ENCODE results near the gene SDHC.
"Not testable (repeated sequence)": the region's sequence is repeated elsewhere in the genome, so short reads cannot be mapped to it uniquely, and the experiment has no call there.

The SDHC gene

DNA sequence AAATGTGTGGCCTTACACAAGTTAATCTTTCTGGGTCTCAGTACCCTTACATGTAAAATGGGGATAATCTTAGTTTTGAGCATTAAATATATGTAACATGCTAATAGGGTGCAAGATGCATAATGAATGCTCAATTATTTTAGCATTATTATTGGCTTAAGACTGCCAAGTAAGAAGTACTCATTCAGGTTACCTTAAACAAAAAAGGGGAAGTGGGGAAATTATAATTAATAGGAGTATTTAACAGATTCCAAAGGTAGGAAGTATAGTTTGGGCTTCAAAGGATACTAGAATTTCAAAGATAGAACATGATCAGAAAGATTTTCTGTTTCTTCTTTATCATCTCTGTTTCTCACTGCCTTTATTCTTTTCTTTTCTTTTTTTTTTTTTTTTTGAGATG is 59.3 kb downstream of the SDHC start:
- no peak for DNase-seq
- intact Hi-C loops (cut with DNase I), result no loop called here

DNA sequence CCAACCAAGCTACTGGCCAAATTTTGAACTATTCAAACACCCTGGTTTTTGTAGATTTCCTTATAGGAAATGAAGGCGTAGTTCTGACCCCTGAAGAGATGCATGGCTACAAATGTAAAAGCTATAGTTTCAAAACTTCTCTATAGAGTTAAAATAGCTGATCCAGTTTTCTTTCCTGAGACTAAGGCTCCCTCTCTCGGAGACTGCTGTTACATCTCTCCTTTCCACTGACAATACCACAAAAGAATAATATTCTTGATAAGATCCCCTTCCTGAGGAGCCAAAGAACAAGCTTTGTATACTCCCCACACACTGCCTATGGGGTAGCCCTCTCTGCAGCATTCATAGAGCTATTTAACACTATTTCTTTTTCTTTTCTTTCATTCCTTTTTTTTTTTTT is 60.2 kb downstream of the SDHC start:
- intact Hi-C loops (cut with DNase I), result no loop called here
- DNase-seq, result peak in 3 of 42 donors; percentile 9 to 34 (median 11)

GRCh38 chr1:161378014-161378413 is 63.8 kb downstream of the SDHC start:
- intact Hi-C loops (cut with DNase I), result no loop called here
- no peak for DNase-seq

- peak in 3 of 42 donors; percentile 12 to 39 (median 14) for DNase-seq
- intact Hi-C loops (cut with DNase I), result no loop called here
Observed at GRCh38 chr1:161379071-161379470, 64.9 kb downstream of the SDHC start.

GRCh38 chr1:161381707-161382106 is 67.5 kb downstream of the SDHC start:
- DNase-seq, result no peak
- intact Hi-C loops (cut with DNase I), result no loop called here

DNA sequence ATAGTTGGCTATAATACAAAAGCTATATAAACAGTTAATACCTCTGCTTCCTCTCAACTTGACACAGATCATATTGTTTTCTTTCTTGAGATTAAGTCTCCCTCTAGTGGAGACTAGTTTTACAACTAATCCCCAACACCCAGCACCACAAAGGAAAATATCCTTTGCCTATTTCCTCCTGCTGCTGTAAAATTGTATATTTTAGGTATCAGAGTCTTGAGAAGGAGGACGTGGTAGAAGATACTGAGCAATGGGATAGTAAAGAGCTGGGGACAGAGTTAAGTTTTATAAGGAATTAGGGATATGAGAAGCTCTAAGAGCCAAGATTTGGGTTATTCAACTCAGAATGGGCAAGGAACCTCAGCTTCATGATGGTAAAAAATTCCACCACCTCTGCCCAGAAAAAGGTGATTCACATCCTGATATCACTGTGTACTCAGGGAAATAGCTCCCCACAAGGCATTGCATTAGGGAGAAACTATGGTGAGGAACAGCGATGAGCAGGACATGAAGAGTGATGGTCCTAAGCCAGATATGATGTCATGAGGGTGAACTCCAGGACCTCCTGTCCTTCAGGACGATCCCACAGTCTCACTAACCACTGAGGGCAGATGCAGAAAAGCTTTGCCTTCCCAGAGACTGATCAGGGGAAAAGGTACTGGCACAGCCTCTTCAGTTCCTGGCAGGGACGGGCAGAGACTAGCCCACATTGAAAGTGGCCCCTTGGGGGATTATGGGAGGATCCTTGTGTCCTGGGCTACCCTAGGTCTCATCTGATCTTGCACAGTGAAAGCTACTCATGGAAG is 68.2 kb downstream of the SDHC start:
- DNase-seq, result peak in 1 of 42 donors; percentile 24
- intact Hi-C loops (cut with DNase I), result no loop called here

GRCh38 chr1:161388639-161389038 is 74.5 kb downstream of the SDHC start:
- intact Hi-C loops (cut with DNase I), result loop anchor here (5.0 kb wide), 1 partner anchor 161 kb away; the partner anchor contains the start of gene TOMM40L
- no peak for DNase-seq

DNA sequence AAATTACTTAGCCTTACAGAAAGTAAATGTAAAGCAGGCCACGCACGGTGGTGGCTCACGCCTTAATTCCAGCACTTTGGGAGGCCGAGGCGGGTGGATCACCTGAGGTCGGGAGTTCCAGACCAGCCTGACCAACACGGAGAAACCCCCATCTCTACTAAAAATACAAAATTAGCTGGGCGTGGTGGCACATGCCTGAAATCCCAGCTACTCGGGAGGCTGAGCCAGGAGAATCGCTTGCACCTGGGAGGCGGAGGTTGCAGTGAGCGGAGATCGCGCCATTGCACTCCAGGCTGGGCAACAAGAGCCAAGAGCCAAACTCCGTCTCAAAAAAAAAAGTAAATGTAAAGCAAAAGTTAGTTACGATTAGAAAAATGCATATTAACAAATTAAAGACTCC is 75.0 kb downstream of the SDHC start:
- not testable (repeated sequence) for DNase-seq
- intact Hi-C loops (cut with DNase I), result loop anchor here (5.0 kb wide), 1 partner anchor 162 kb away; the partner anchor contains the start of gene TOMM40L

- peak; percentile 93 to 100 (median 98) for DNase-seq
- intact Hi-C loops (cut with DNase I), result loop anchor here (5.0 kb wide), 1 partner anchor 163 kb away; the partner anchor contains the start of gene TOMM40L
Observed at GRCh38 chr1:161389691-161390558, 75.7 kb downstream of the SDHC start.

GRCh38 chr1:161390559-161390858 is 76.3 kb downstream of the SDHC start:
- no peak for DNase-seq
- intact Hi-C loops (cut with DNase I), result no loop called here

DNA sequence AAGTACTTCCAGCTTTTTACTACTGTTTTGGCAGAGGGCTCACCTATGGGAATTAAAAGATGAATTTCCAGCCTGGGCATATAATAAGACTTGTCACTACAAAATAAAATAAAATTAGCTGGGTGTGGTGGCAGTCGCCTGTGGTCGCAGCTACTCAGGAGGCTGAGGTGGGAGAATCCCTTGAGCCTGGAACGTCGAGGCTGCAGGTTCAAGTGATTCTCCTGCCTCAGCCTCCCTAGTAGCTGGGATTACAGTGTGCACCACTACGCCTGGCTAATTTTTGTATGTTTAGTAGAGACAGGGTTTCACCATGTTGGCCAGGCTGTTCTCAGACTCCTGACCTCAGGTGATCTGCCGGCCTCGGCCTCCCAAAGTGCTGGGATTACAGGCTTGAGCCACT is 77.0 kb downstream of the SDHC start:
- DNase-seq; intact Hi-C loops (cut with DNase I): not testable (repeated sequence)

DNA sequence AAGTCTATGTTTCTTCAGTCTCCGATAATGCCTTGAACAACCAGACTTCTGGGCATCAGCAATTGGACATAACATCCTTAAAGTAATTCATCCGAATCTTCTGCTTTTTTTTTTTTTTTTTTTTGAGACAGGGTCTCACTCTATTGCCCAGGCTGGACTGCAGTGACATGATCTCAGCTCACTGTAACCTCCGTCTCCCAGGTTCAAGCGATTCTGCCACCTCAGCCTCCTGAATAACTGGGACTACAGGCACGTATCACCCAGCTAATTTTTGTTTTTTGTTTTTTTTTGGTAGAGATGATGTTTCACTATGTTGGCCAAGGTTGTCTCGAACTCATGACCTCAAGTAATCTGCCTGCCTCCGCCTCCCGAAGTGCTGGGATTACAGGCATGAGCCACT is 77.4 kb downstream of the SDHC start:
- intact Hi-C loops (cut with DNase I), result no loop called here

DNA sequence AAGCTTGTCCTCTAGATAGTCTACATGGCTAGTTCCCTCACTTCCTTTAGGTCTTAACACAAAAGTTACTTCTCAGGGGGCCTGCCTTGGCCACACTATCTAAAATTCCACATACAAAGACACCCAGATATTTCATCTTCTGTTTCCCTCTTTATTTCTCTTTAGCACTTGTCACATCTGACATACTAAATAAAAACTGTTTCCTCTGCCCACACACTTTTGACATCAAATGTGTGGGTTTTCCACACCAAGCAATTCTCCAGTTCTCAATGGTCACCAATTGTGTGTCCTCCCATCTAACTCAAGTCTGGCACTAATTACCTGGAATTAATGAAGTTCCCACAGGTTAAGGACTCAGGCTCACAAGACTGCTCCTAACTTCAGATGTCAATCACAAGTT is 79.0 kb downstream of the SDHC start:
- DNase-seq, result no peak
- intact Hi-C loops (cut with DNase I), result no loop called here

More for the DNA sequence above, 77.4 kb downstream of the SDHC start:
- no peak for DNase-seq

GRCh38 chr1:161397038-161397437 is 82.9 kb downstream of the SDHC start:
- DNase-seq, result not testable (repeated sequence)

DNA sequence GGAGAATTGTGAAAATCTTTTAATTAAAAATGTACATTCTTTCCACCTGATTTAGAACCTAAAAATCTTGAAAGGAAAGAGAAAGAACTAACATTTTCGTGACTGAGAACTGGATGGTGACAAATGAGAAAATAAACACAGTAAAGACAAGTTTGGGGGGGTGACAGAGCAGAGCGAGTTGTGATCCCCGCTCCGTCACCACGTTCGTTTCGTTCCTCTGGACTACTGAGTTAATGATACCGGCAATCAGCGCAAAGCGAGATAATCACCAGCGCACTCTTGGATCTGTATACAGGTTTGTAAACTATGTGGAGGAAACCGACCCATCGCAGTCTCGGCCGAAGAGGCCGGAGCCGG is 84.7 kb downstream of the SDHC start:
- no peak for DNase-seq
- intact Hi-C loops (cut with DNase I), result no loop called here

More at GRCh38 chr1:161397038-161397437, 82.9 kb downstream of the SDHC start:
- intact Hi-C loops (cut with DNase I), result not testable (repeated sequence)

GRCh38 chr1:161399257-161399998 is 85.2 kb downstream of the SDHC start:
- intact Hi-C loops (cut with DNase I), result no loop called here
- DNase-seq, result peak; percentile 79 to 98 (median 91)

DNA sequence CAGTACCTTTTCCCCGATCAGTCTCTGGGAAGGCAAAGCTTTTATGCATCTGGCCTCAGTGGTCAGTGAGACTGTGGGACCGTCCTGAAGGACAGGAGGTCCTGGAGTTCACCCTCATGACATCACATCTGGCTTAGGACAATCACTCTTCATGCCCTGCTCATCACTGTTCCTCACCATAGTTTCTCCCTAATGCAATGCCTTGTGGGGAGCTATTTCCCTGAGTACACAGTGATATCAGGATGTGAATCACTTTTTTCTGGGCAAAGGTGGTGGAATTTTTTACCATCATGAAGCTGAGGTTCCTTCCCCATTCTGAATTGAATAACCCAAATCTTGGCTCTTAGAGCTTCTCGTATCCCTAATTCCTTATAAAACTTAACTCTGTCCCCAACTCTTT is 88.3 kb downstream of the SDHC start:
- intact Hi-C loops (cut with DNase I), result no loop called here
- no peak for DNase-seq

GRCh38 chr1:161404051-161404597 is 89.9 kb downstream of the SDHC start:
- intact Hi-C loops (cut with DNase I), result no loop called here
- no peak for DNase-seq

- intact Hi-C loops (cut with DNase I), result not testable (repeated sequence)
Observed at GRCh38 chr1:161406551-161406950, 92.4 kb downstream of the SDHC start.

More at GRCh38 chr1:161406551-161406950, 92.4 kb downstream of the SDHC start:
- DNase-seq, result not testable (repeated sequence)
